DMS 273 (cell line): ENCODE data around the gene NUP98.
"Not testable (repeated sequence)": the region's sequence is repeated elsewhere in the genome, so short reads cannot be mapped to it uniquely, and the experiment has no call there.

Source experiments
- DNase-seq: peaks from one replicate; lab custom pipeline; 2025; ENCODE audit not compliant: unreplicated experiment; lab: John Stamatoyannopoulos, UW

NUP98 gene

GRCh38 chr11:3644817-3645235, 152.5 kb downstream of the NUP98 start, which contains the start of gene ART1:
ART1 (plus strand) TSS chr11:3645128; CDS start chr11:3659214, 14,086 bp downstream.
- DNase-seq: peak; percentile 22

DNA sequence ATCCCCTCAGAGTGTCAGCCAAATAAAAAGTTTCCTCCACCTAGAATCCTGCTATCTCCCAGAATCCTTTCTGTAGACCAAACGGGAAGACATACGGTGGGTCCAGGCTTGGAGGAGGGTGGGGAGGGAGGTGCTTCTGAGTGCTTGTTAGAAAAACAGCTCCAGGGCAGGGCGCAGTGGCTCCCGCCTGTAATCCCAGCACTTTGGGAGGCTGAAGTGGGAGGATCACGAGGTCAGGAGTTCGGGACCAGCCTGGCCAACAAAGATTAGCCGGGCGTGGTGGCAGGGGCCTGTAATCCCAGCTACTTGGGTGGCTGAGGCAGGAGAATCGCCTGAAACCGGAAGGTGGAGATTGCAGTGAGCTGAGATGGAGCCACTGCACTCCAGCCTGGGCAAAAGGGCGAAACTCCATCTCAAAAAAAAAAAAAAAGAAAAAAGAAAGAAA, 154.2 kb downstream of the NUP98 start:
- DNase-seq: not testable (repeated sequence)

DNA sequence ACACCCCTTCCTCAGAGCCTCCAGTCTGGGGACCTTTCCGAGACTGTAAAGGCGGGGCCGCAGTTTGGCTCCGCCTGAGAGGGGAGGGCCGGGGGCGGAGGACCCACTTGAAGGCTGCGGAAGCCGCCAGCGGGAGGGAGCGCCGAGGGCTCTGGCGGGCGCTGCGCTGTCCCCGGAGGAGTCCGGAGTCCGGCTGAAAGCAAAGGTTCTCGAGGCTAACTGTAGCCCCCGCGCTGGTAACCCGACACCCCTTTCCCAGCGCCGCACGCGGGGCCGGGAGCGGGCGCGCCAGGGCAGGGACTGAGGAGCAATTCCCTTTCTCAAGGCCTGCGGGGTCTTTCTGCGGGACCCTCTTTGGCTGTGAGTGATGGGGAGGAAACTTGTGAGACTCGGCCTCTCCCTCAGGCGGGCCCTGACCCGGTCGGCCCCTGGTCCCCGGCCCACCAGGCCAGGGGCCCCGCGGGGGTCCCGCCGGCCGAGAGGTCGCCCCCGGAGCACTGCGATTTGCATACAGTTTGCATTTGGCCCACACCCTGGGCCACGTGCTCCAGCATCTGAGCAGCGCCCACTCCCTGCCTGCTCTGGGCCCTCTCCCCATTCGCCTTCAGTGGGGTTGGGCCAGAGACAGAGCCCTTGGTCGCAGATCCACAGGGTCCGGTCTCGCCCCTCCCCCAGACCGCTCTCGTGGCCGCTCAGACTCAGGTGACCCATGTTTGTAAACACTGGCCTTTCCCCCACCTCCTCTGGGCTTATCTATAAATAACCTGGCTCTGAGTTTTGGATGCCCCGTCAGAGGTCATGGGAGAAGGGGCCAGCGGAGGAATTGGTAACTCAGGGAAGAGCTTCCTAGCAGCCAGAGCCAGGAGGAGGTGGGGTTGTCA, 155.0 kb downstream of the NUP98 start:
- peak; percentile 91 for DNase-seq

DNA sequence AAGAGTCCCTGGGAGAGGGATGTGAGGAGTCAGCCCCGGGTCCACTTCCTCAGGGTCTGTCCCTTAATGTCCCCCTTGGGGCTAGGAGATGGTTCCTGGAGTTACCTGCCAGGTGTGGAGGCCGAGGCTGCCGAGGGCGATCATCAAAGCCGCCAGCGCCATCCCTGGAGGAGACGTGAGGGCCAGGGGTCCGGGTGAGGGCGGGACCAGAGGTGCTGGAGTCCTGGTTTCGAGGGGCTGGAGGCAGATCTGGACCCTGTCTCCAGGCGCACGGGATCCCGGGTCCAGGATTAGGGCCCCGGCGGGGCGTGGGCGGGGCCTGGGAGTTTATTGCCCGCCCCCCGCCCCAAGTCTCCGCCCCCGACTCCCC, 155.7 kb downstream of the NUP98 start, which contains the start of gene ART5:
Gene ART5, minus strand, starts transcription at position 292 of the 370 bp plus-strand sequence. Its CDS starts 130 bp downstream, at position 162.
- DNase-seq: no peak

DNA sequence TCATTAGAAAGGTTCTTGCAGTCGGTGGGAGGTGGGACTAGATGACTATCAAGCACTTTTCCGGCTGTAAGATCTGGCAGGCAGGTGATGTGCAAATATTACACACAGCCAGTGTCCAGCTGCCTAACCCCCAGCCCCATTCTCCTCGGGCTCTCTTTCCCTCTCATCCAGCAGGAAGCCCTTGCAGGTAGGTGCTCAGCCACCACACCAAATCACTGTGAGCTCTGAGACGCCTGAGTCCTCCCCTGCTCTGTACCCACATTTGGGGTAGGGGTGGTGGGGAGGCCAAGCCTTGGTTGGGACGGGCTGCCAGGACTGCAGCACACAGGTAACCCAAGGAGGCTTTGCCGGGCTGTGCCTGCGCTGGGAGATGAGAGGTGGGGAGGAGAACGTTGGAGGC, 156.2 kb downstream of the NUP98 start:
- no peak for DNase-seq

GRCh38 chr11:3639841-3640240, 157.5 kb downstream of the NUP98 start:
- no peak for DNase-seq

DNA sequence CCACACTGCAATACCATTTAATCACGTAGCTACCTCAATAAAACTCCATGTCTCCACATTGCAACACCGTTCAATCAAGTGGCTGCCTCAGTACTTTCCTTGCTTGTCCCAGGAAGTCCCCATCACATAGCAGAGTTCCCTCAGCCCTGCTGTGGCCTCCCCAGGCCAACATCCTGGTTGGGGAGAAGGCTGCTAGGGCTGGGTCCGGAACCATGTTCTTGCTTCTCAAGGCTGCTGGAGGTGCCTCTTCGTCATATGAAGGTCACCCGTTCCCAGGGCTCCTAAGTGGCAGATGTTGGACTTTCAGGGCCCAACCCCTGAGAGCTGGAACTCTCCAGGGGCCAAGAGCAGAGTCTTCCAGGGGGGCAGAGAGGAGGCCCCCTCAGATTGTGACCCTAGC, 158.8 kb downstream of the NUP98 start:
- no peak for DNase-seq

DNA sequence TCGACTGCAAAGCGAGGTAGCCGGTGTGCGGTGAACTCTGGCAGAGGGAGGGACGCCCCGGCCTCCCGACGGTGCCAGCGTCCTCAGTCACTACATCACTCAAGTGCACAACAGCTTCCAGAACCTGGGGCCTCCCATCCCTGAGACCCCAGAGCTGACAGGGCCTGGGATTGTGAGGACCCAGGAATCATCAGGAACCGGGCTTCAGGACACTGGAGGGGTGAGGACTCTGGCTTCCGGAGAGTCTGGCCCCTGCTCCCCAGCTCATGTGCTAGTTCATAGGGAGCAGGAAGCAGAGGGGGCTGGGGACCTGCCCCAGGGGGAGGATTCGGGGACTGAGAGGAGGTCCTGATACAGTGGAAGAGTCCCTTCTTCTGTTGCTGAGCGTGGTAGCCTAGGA, 160.2 kb downstream of the NUP98 start:
- DNase-seq: no peak

DNA sequence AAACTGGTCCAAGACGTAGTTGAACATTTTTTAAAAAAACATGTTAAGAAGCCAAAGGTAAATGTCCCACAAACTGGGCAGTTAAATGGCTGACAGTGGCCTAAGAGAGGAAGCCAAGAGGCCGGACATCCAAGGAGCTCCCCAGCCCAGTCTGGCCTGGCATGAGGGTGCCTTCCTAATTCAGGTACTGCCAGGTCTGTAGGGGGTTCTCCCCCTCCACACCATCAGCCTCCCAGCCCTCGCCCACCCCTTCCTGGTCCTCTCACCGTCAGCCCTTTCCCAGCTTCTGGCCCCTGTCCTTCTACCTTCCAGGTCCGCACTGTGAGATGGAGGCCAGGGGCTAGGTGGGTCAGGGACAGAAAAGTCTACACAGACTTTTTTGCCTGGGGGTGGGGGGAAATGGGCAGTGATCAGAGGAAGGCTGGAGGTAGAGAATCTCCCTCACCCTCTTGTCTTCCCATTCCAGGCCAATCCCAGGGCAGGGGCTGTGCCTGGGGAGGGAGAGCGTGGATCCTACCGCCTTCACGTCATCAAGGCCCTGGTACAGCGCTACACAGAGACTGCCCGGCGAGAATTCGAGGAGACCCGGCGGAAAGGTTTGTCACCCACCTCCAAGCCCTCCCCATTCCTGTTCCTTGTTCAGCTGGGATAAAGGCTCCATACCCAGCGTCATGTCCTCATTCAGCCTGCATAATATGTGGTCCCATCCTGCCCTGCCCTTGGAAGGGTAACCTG, 161.5 kb downstream of the NUP98 start:
- no peak for DNase-seq

DNA sequence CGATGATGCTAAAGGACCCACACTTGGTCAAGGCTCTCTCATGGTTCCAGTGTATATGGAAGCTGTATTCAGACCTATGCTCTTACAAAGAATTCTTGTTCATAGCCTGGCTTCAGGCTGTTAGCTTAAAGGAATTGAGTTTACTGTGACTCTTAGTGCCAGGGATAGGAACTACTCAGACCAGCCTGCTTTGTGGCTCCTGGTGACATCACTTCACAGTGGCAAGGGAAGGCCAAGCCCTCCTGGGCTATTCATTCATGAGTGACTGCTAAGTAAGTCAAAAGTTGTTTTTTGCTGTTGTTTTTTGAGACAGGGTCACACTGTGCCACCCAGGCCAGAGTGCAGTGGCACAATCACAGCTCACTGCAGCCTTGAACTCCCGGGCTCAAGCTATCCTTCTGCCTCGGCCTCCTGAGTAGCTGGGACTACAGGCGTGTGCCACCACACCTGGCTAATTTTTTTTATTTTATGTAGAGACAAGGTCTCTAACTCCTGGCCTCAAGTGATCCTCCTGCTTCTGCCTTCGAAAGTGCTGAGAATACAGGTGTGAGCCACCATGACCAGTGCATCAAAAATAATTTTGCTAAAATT, 165.2 kb downstream of the NUP98 start:
- no peak for DNase-seq

DNA sequence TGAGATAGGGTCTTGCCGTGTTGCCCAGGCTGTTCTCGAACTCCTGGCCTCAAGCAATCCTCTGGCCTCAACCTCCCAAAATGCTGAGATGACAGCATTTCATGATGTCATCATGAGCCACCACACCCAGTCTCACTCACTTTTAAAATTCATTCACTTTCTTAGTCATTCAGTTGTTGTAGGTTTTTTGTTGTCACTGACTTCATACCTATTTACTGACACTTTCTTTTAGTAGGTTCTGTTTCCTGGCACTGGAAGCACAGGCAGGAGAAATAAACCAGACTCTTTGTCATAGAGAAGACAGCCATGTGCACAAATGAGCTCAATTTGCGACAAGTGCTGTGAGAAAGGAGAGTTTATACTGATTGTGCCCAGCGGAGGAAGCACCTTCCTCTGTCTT, 166.0 kb downstream of the NUP98 start:
- DNase-seq: no peak

DNA sequence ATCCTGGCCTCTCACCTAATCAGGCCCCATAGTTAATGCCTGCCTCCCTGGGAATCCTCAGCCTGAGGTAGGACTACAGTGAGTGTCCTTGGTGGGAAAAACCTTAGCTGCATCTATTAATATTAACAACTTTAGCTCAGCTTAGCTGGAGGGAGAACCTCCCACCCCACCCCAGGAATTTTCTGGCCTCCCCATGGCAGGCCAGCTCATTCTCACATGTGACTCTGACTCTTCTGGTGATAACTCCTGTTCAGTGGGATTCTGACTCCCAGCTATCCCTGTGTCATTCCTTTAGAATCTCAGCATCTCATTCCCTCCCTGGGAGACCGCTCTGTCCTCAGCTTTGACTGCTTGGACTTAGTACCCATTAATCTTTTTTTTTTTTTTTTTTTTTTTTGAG, 170.1 kb downstream of the NUP98 start:
- no peak for DNase-seq

DNA sequence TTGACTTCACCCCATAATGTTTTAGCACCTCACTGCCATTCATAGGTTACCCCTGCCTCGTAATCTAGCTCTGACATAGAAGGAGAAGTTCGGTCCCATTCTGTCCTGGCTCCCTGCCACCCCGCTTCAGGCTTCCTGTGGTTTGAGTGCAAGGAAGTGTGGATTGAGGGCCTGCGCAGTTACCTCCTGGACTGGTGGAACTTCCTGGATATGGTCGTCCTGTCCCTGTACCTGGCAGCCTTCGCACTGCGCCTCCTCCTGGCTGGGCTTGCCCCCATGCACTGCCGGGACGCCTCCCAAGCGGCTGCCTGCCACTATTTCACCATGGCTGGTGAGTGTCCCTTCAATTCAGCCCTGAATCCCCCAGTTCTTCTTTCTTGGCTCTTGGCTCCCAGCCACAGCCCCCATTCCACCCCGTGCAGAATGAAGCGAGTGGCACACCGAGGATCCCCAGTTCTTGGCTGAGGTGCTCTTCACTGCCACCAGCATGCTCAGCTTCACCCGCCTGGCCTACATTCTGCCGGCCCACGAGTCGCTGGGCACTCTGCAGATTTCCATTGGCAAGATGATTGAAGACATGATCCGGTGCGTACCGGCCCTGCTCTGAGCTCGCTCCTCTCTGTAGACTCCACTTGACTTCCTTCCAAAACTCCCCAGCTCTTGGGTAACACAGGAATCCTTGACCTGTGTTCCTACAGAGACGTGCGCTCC, 170.9 kb downstream of the NUP98 start:
- no peak for DNase-seq
